HEK293T (cell line): ENCODE measurements around the gene CRAMP1.

ENCODE experiments used
- CTCF ChIA-PET: fragments of 350-600 bp; formaldehyde crosslinking; extraction: SDS; loops from one replicate; lab custom pipeline; 2021; ENCODE audit warnings: antibody characterized with exemption, inconsistent platforms; lab: Yijun Ruan, JAX
- POLR2A ChIA-PET: fragments of 350-600 bp; formaldehyde crosslinking; extraction: SDS; loops from one replicate; lab custom pipeline; 2020; ENCODE audit warnings: antibody characterized with exemption, inconsistent platforms; lab: Yijun Ruan, JAX
- DNase-seq: peaks from one replicate; pipeline ENCODE4 v3.0.0; 2012; ENCODE audit warnings: mixed read lengths; ENCODE audit errors: extremely low spot score
- ARNT ChIP-seq: fragments of 450-650 bp; IDR thresholded peaks from 2 replicates; pipeline ENCODE4 v1.6.1; 2017; ENCODE audit warnings: mild to moderate bottlenecking
- BHLHE40 ChIP-seq: fragments of 450-650 bp; IDR thresholded peaks from 2 replicates; pipeline ENCODE4 v1.6.1; 2016; ENCODE audit warnings: mild to moderate bottlenecking, moderate library complexity, borderline replicate concordance
- CTBP1 ChIP-seq: fragments of 450-650 bp; IDR thresholded peaks from 2 replicates; pipeline ENCODE4 v1.6.1; 2016; ENCODE audit warnings: borderline replicate concordance
- ELF4 ChIP-seq: fragments of 450-650 bp; IDR thresholded peaks from 2 replicates; pipeline ENCODE4 v1.6.1; 2017; ENCODE audit warnings: antibody characterized with exemption
- FOXA1 ChIP-seq: fragments of 450-650 bp; IDR thresholded peaks from 2 replicates; pipeline ENCODE4 v1.6.1; 2016; ENCODE audit warnings: mild to moderate bottlenecking
- FOXK2 ChIP-seq: fragments of 450-650 bp; IDR thresholded peaks from 2 replicates; pipeline ENCODE4 v1.6.1; 2016; ENCODE audit warnings: mild to moderate bottlenecking
- FOXM1 ChIP-seq: fragments of 450-650 bp; IDR thresholded peaks from 2 replicates; pipeline ENCODE4 v1.6.1; 2017; ENCODE audit warnings: mild to moderate bottlenecking, borderline replicate concordance
- HDGF ChIP-seq: fragments of 450-650 bp; IDR thresholded peaks from 2 replicates; pipeline ENCODE4 v1.6.1; 2017; ENCODE audit warnings: antibody characterized with exemption, borderline replicate concordance
- L3MBTL2 ChIP-seq: fragments of 450-650 bp; conservative IDR thresholded peaks from 2 replicates; pipeline ENCODE4 v1.6.1; 2016; ENCODE audit warnings: mild to moderate bottlenecking
- LEF1 ChIP-seq: fragments of 450-650 bp; IDR thresholded peaks from 2 replicates; pipeline ENCODE4 v1.6.1; 2017; ENCODE audit warnings: mild to moderate bottlenecking, borderline replicate concordance
- NFRKB ChIP-seq: fragments of 450-650 bp; IDR thresholded peaks from 2 replicates; pipeline ENCODE4 v1.6.1; 2016; ENCODE audit warnings: mild to moderate bottlenecking, moderate library complexity
- PKNOX1 ChIP-seq: fragments of 450-650 bp; IDR thresholded peaks from 2 replicates; pipeline ENCODE4 v1.6.1; 2016
- SP1 ChIP-seq: fragments of 450-650 bp; IDR thresholded peaks from 2 replicates; pipeline ENCODE4 v1.6.1; 2017
- SUZ12 ChIP-seq: fragments of 450-650 bp; IDR thresholded peaks from 2 replicates; pipeline ENCODE4 v1.6.1; 2016; ENCODE audit warnings: mild to moderate bottlenecking
- TARDBP ChIP-seq: fragments of 450-650 bp; IDR thresholded peaks from 2 replicates; pipeline ENCODE4 v1.6.1; 2016
- ZNF384 ChIP-seq: fragments of 450-650 bp; IDR thresholded peaks from 2 replicates; pipeline ENCODE4 v1.6.1; 2016

The CRAMP1 gene

DNA sequence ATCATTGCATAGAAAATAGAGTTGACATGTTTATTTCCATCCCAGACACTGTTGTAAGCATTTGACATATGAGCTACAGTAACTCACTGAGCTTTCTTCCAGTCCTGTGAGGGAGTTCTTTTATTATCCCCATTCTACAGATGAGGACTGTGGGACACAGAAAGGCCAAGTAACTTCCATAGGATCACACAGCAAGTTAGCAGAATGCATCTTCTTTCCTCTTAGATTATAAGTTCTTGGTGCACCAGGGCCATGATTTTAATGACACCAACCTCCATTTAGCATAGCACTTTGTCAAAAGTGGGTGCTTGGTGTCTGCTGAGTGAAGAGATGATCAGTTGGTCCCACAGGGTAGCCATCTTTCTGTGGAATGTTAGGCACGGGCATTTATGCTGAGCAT, 78.7 kb downstream of the CRAMP1 start:
- CTCF ChIA-PET: interaction anchor here (1.6 kb wide), 1 partner anchor 15 kb away, joined by 8 read pairs; the partner anchor contains the start of gene MAPK8IP3
- TF ChIP-seq PKNOX1: no peak
- no peak for TF ChIP-seq L3MBTL2
- DNase-seq: no peak
- POLR2A ChIA-PET: interaction anchor here (1.9 kb wide), 1 partner anchor 13 kb away, joined by 5 read pairs; the partner anchor contains the start of gene JPT2

GRCh38 chr16:1691276-1691675, 79.1 kb downstream of the CRAMP1 start:
- POLR2A ChIA-PET: interaction anchor here (1.9 kb wide), 1 partner anchor 13 kb away, joined by 5 read pairs; the partner anchor contains the start of gene JPT2
- no peak for TF ChIP-seq PKNOX1
- no peak for TF ChIP-seq FOXA1
- no peak for TF ChIP-seq SP1
- no peak for TF ChIP-seq LEF1
- no peak for DNase-seq
- CTCF ChIA-PET: interaction anchor here (1.6 kb wide), 1 partner anchor 15 kb away, joined by 8 read pairs; the partner anchor contains the start of gene MAPK8IP3

DNA sequence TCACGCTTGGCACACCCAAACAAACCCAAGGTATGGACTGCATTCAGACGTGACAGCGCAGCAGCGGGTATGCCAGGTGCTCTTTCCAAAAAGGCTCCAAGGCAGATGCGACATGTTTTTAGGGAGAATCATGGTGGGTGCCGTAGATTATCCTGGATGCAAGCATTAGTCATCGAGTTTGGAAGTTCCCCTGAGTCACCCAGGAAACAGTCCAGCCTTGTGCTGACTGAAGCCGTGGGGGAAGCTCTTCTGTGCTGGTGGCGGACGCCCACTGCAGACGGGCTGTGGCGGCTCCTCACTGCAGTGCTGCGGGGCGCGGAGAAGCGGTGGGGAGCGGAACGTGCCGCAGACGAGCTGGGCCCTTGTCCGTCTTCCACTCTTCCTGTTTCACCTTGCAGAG, 79.8 kb downstream of the CRAMP1 start:
- no peak for TF ChIP-seq BHLHE40
- TF ChIP-seq ZNF384: no peak
- TF ChIP-seq SP1: no peak
- no peak for TF ChIP-seq FOXK2
- no peak for TF ChIP-seq FOXM1
- no peak for TF ChIP-seq ELF4
- no peak for TF ChIP-seq L3MBTL2
- no peak for TF ChIP-seq LEF1
- TF ChIP-seq CTBP1: no peak
- TF ChIP-seq NFRKB: no peak
- TF ChIP-seq TARDBP: no peak
- TF ChIP-seq ARNT: no peak
- TF ChIP-seq HDGF: no peak
- TF ChIP-seq FOXA1: no peak
- DNase-seq: no peak
- CTCF ChIA-PET: interaction anchor here (1.6 kb wide), 1 partner anchor 14 kb away, joined by 8 read pairs; the partner anchor contains the start of gene MAPK8IP3
- POLR2A ChIA-PET: no interaction called here

DNA sequence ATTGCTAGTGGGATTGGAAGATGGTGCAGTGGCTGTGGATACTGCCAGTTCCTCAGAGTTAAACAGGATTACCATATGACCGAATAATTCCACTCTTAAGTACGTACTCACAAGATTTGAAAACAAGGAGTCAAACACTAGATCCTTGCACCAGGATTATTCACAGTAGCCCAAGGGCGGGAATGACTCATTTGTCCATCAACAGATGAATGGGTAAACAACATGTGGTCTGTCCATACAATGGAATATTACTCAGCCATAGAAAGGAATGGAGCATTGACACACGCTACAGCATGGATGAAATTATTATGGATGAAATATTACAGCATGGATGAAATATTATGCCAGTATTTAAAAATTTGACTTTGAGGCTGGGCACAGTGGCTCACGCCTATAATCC, 84.7 kb downstream of the CRAMP1 start:
- POLR2A ChIA-PET: no interaction called here
- CTCF ChIA-PET: no interaction called here
- DNase-seq: no peak
- TF ChIP-seq HDGF (no peak), FOXA1 (no peak), TARDBP (no peak)

GRCh38 chr16:1698680-1699079, 86.5 kb downstream of the CRAMP1 start:
- CTCF ChIA-PET: no interaction called here

GRCh38 chr16:1700246-1700645, 88.1 kb downstream of the CRAMP1 start:
- TF ChIP-seq CTBP1 (no peak), SUZ12 (no peak), L3MBTL2 (no peak), TARDBP (no peak), FOXK2 (no peak), BHLHE40 (no peak), ARNT (no peak), FOXM1 (no peak), ELF4 (no peak), PKNOX1 (no peak), FOXA1 (no peak), ZNF384 (no peak), NFRKB (no peak), HDGF (no peak), SP1 (no peak), LEF1 (no peak)
- ChIA-PET CTCF (no interaction called here), POLR2A (interaction anchor here (1.0 kb wide), 1 partner anchor 9 kb away, joined by 3 read pairs; no protein-coding TSS in a partner anchor)
- no peak for DNase-seq

More at GRCh38 chr16:1698680-1699079, 86.5 kb downstream of the CRAMP1 start:
- POLR2A ChIA-PET: no interaction called here
- no peak for TF ChIP-seq SP1
- no peak for TF ChIP-seq HDGF
- TF ChIP-seq SUZ12: no peak
- no peak for TF ChIP-seq FOXM1
- no peak for TF ChIP-seq FOXK2
- TF ChIP-seq FOXA1: no peak
- TF ChIP-seq ELF4: no peak
- no peak for DNase-seq

DNA sequence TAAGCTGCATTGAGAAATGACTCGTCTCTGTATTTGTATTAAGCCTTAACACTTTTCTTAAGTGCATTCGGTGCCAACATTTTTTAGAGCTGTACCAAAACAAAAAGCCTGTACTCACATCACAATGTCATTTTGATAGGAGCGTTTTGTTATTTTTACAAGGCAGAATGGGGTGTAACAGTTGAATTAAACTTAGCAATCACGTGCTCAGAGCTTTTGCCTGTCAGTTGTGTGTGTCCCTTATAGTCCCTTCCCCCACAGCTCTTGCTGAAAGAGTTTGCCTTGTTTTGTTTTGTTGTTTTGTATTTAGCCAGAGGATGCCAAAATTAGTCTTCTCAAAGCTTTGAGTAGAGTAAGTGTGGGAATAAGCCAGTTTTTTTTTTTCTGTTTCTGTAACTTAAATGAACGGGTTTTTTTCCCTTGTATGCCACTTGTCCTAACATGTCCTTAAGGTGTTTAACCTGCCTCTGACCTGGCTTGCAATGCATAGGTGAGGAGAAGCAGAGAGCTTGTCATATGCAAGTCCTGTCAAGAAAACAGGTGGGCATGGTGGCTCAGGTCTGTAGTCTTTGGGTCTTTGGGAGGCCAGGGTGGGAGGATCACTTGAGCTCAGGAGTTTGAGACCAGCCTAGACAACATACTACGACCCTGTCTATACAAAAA, 89.2 kb downstream of the CRAMP1 start:
- ChIA-PET POLR2A (interaction anchor here (0.8 to 1.2 kb wide), 2 partner anchors 81 to 91 kb away, joined by 3 read pairs; partner anchors contain the start of genes NUBP2 and SPSB3), CTCF (interaction anchor here (0.5 kb wide), 1 partner anchor 15 kb away, joined by 3 read pairs; no protein-coding TSS in a partner anchor)
- no peak for TF ChIP-seq NFRKB
- no peak for TF ChIP-seq ARNT
- TF ChIP-seq ELF4: no peak
- no peak for TF ChIP-seq CTBP1
- TF ChIP-seq SUZ12: no peak
- TF ChIP-seq FOXA1: no peak
- no peak for TF ChIP-seq TARDBP
- no peak for TF ChIP-seq FOXM1
- no peak for TF ChIP-seq ZNF384
- TF ChIP-seq BHLHE40: no peak
- TF ChIP-seq HDGF: no peak
- no peak for TF ChIP-seq L3MBTL2
- TF ChIP-seq FOXK2: no peak
- TF ChIP-seq LEF1: no peak
- no peak for TF ChIP-seq PKNOX1
- TF ChIP-seq SP1: no peak
- no peak for DNase-seq
